ENCODE data around the gene TREML2. TPM values are rescaled to one million over a fixed set of nuclear protein-coding genes. Genes with fewer than 3 reads are reported as not detected.

Gene TREML2
- total RNA-seq, 4 donors from 2014 or later = 0.19 to 4.3 (median 0.34) TPM

DNA sequence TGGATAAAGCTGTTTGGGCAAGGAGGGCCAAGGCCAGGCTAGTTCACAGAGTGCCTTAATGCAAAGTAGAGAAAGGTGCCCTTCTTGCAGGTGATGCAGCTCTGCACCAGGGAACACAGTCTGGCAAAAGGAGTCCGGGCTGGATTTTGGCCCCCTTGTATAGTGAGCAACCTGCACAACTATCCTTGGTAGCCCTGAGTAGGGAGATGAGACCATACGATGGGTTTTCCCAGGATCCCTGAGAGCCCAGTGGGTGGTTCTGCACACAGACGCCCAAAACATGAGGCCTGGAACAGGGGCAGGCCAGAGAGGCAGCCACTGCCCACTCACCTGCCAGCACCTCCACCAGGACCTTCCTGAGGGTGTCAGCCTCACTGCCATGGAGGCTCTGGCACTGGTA lies 40.0 kb downstream of the TREML2 start:
- TF ChIP-seq CTCF (IDR thresholded peaks at IDR 0.05) = no peak
- ATAC-seq (ENCODE audit: low FRiP score) = no peak
- no peak for DNase-seq (ENCODE audit: low spot score)

DNA sequence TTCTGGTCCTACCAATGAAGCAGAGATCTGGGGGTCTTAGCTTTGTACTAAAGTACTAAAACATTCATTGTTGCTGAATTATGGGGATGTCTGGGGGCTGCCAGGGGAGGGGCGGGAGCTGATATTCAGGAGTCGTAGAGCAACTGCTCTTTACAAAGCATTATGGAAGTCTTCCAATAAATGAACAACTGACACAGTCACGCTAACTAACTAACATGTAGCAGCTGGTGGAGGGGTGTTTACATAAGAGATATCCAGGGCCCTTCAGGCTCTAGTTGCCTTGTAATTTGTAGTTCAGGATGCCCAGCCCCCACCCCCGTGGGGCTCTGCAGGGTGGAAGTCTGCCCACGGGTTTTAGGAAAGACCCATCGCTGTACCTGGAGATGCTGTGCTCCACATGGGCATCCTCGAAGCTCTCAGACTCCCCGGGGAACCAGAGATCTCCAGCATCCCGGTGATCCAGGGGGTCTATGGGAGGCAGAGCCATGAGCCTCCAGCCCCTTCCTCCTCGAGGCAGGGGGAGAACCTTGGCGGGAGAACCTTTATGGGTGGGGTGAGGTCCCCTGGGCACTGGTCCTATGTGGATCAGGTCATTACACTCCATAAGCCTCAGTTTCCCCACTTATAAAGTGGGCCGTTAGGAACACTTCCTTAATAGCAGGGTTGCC lies 41.4 kb downstream of the TREML2 start:
- no peak for DNase-seq (ENCODE audit: low spot score)
- TF ChIP-seq CTCF (IDR thresholded peaks at IDR 0.05) = no peak
- no peak for ATAC-seq (ENCODE audit: low FRiP score)

DNA sequence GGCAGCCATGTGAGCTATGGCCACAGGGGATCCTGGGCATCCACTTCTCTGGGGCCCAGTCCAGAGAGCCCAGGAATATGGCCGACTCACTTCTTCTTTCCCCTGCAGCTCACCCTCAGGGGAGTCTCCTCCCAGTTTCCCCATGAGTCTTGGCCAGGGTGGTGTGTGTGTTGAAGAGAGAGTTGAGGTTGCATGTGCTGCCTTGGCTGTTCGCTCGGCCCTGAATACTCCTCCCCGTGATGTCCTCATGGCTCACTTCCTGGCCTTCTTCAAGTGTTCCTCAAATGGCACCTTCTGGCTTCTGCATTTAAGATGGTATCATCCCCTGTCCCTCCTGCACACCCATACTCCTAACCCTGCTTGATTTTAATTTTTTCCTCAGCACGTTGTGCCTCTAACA lies 43.6 kb downstream of the TREML2 start:
- TF ChIP-seq CTCF (IDR thresholded peaks at IDR 0.05) = no peak
- ATAC-seq (ENCODE audit: low FRiP score) = no peak
- DNase-seq (ENCODE audit: low spot score) = no peak

DNA sequence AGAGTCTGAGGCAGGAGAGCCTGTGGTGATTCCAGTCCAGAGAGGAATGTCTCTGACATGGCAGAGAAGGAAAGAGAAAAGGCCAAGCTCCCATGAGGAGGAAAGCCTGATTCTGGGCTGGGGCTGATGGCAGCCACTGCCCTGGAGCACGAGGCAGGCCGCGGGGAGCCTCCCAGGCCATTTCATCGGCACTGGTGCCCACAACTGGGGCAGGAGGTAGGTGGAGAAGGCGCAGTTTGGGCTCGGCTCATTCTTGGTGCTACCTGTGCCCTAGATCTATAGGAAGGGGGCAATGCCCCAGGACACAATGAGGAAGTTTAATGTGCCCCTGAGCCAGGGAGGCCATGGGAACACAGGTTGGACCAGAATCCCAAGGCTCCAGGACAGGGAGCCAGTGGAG lies 44.2 kb downstream of the TREML2 start:
- no peak for TF ChIP-seq CTCF (IDR thresholded peaks at IDR 0.05)
- DNase-seq (ENCODE audit: low spot score) = no peak
- ATAC-seq (ENCODE audit: low FRiP score) = no peak

DNA sequence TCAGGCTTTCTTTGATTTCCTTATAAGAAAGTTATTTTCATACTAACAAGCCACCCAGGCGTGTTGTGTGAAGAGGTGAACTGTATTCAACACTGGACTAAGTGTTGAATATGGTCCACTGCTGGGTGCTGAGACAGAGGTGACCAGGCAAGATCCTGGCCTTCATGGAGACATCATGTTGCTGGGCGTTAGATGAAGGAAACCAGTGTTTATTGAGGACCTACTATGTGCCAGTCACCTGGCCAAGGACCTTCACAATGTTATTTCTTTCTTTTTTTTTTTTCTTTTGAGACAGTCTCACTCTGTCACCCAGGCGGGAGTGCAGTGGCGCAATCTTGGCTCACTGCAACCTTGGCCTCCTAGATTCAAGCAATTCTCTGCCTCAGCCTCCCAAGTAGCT lies 44.9 kb downstream of the TREML2 start:
- ATAC-seq (ENCODE audit: low FRiP score) (no peak), DNase-seq (ENCODE audit: low spot score) (no peak)
- no peak for TF ChIP-seq CTCF (IDR thresholded peaks at IDR 0.05)

DNA sequence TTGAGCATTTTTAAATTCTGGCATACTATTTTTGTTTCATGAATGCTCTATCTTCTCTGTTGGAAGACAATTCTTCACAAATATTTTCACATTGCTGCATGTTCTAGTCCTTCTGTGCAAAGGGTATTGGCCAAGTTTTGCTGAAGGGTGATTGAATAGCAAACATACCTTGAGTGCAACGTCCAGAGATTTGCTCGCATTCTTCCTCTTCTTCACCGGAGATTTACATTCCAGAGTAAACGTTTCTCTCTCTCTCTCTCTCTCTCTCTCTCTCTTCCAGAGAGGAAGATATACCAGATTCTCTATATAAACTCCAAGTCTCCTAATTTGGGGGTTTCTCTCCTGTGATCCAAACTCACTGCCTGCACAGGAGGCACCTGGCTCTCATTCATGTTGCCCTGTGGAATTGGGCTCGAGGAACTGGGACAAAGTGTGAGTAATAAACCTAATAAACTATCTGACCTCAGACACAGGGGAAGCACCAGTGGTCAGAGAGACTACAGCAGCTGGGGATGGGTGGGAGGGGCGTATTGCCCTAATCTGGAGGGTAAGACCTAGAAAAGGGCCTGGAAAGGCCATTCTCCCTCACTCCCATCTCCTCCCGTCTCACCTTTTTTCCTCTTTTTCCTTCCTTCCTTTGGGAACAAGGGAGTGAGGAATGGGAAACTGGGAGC lies 45.7 kb downstream of the TREML2 start:
- ATAC-seq (ENCODE audit: low FRiP score) (no peak), DNase-seq (ENCODE audit: low spot score) (no peak)
- TF ChIP-seq CTCF (IDR thresholded peaks at IDR 0.05) = no peak
